HepG2 (cell line): ENCODE measurements around the gene APOBEC3H. TPM values are rescaled to one million over a fixed set of nuclear protein-coding genes. Genes with fewer than 3 reads are reported as not detected.

Experiments used
- ATAC-seq: fragments of 200-7000 bp; cut with Tn5 transposase; 3 replicates; pipeline ENCODE4 v1.9.1; 2020; ENCODE audit warnings: mild to moderate bottlenecking, moderate library complexity
- BruUV-seq: library from RNA; stranded (reverse); fragments of 400-500 nt; replicated peaks from 2 replicates; lab custom pipeline; 2021; lab: Mats Ljungman, UMichigan
- CTCF ChIA-PET: fragments of 300-600 bp; formaldehyde crosslinking; extraction: SDS; loops from one replicate; lab custom pipeline; 2021; ENCODE audit warnings: low total read pairs, inconsistent platforms, low intra/inter-chr PET ratio; lab: Yijun Ruan, JAX
- POLR2A ChIA-PET: fragments of 350-600 bp; sonication (Branson Sonifier 250); formaldehyde crosslinking; loops from one replicate; lab custom pipeline; 2020; ENCODE audit warnings: antibody characterized with exemption, inconsistent platforms; lab: Yijun Ruan, JAX
- DNase-seq: peaks from one replicate; pipeline ENCODE4 v3.0.0-alpha.2; 2015; ENCODE audit warnings: low spot score
- FAIRE-seq: peaks from 3 replicates; lab custom pipeline; 2011; peaks lifted over from hg19 to GRCh38; lab: Jason Lieb, UNC
- H2AFZ ChIP-seq: one replicate; pipeline ENCODE4 v1.6.1; 2011; ENCODE audit warnings: low read length, inconsistent platforms
- H3K27ac ChIP-seq: fragments of 300-600 bp; 3 replicates; pipeline ENCODE4 v1.8.0; 2011; ENCODE audit warnings: mixed run types, mild to moderate bottlenecking, mixed read lengths, low read length, inconsistent platforms; ENCODE audit not compliant: insufficient read depth; ENCODE audit errors: extremely low read length
- H3K27me3 ChIP-seq, 2 experiments: fragments of 200-600 bp in 1 of 2; 2 replicates in 1 of 2; 3 replicates in 1 of 2; pipeline versions ENCODE4 v1.6.0 to v1.8.0; 2011; ENCODE audit warnings: low read length in 2 of 2, mild to moderate bottlenecking in 2 of 2, moderate library complexity in 2 of 2, inconsistent platforms in 1 of 2; ENCODE audit not compliant: insufficient read depth in 2 of 2, control insufficient read depth in 1 of 2
- H3K36me3 ChIP-seq, 2 experiments: fragments of 200-600 bp in 1 of 2; replicated peaks in 1 of 2; 2 replicates in 1 of 2; 3 replicates in 1 of 2; pipeline versions ENCODE4 v1.5.1 to v1.8.0; 2011; ENCODE audit warnings: low read length in 2 of 2, inconsistent platforms in 1 of 2; ENCODE audit not compliant: insufficient read depth in 2 of 2, control insufficient read depth in 1 of 2
- H3K4me1 ChIP-seq: 2 replicates; pipeline ENCODE4 v1.5.1; 2012; ENCODE audit warnings: low read length, inconsistent platforms; ENCODE audit not compliant: insufficient read depth
- H3K4me2 ChIP-seq: 2 replicates; pipeline ENCODE4 v1.6.0; 2011; ENCODE audit warnings: low read depth, low read length, inconsistent platforms
- H3K4me3 ChIP-seq, 3 experiments: fragments of 200-600 bp in 1 of 3; sonication (generic), shearing (Covaris generic) in 1 of 3; replicated peaks in 1 of 3; 2 replicates each; pipeline ENCODE4 v1.5.1; 2011 to 2016; ENCODE audit warnings: low read length in 3 of 3, inconsistent platforms in 2 of 3, low read depth in 2 of 3, mild to moderate bottlenecking in 2 of 3, control low read depth in 1 of 3, mixed read lengths in 1 of 3; ENCODE audit not compliant: insufficient read depth in 1 of 3
- H3K79me2 ChIP-seq: one replicate; pipeline ENCODE4 v1.6.1; 2011; ENCODE audit warnings: low read length, inconsistent platforms; ENCODE audit not compliant: insufficient read depth
- H3K9ac ChIP-seq: 2 replicates; pipeline ENCODE4 v1.6.0; 2011; ENCODE audit warnings: mild to moderate bottlenecking, low read depth, low read length, inconsistent platforms; ENCODE audit not compliant: insufficient read depth
- H3K9me3 ChIP-seq: 2 replicates; pipeline ENCODE4 v1.5.1; 2012; ENCODE audit warnings: mild to moderate bottlenecking, low read length
- H4K20me1 ChIP-seq: 2 replicates; pipeline ENCODE4 v1.6.0; 2011; ENCODE audit warnings: inconsistent platforms, mild to moderate bottlenecking, low read length, moderate library complexity; ENCODE audit not compliant: insufficient read depth
- IKZF4 ChIP-seq: sonication (generic); formaldehyde crosslinking; IDR thresholded peaks from 2 replicates; pipeline ENCODE4 v1.5.1; 2020; ENCODE audit warnings: borderline replicate concordance, mild to moderate bottlenecking, low read depth, missing genetic modification reagents; ENCODE audit errors: not compliant biosample characterization
- NR3C1 ChIP-seq: sonication (generic); formaldehyde crosslinking; IDR thresholded peaks from 2 replicates; pipeline ENCODE4 v1.4.0; 2020; ENCODE audit warnings: missing genetic modification reagents
- ZFP36L1 ChIP-seq: sonication (generic); formaldehyde crosslinking; IDR thresholded peaks from 2 replicates; pipeline ENCODE4 v1.8.0; 2022; ENCODE audit warnings: mild to moderate bottlenecking, missing genetic modification reagents, moderate library complexity
- ZMYM3 ChIP-seq: sonication (generic); formaldehyde crosslinking; IDR thresholded peaks from 2 replicates; pipeline ENCODE4 v1.5.1; 2020; ENCODE audit warnings: mild to moderate bottlenecking, missing genetic modification reagents
- ZNF17 ChIP-seq: sonication (generic); formaldehyde crosslinking; IDR thresholded peaks from 2 replicates; pipeline ENCODE4 v1.5.0; 2020; ENCODE audit warnings: mild to moderate bottlenecking, missing genetic modification reagents
- ZNF629 ChIP-seq: sonication (generic); formaldehyde crosslinking; conservative IDR thresholded peaks from 2 replicates; pipeline ENCODE4 v1.5.0; 2020; ENCODE audit warnings: missing genetic modification reagents
- ZNF768 ChIP-seq: sonication (generic); formaldehyde crosslinking; IDR thresholded peaks from 2 replicates; pipeline ENCODE4 v1.4.0; 2020; ENCODE audit warnings: missing genetic modification reagents
- WGBS: methylation state at CpG from one replicate; pipeline ENCODE4 v1.1.6; 2017; ENCODE audit warnings: low lambda C conversion rate; 5-methylcytosine and 5-hydroxymethylcytosine counted together
- in situ Hi-C: cut with HindIII; loops from 2 replicates; pipeline ENCODE4 v1.10.0; 2017; ENCODE audit warnings: low pct_unique_long_range_greater_than_20kb; ENCODE audit not compliant: extremely low pct_ligation_motif_present
- intact Hi-C: fragments of 100-400 bp; cut with micrococcal nuclease; formaldehyde crosslinking; loops from one replicate; pipeline ENCODE4 v1.10.0; 2022; ENCODE audit not compliant: unreplicated experiment
- polyA plus RNA-seq, 8 experiments: library from polyadenylated mRNA; depleted of rRNA in 3 of 8; stranded (reverse) in 7 of 8; unstranded in 1 of 8; fragments of >200 nt; fragmentation: Illumina TruSeq in 4 of 8; extraction: Trizol in 4 of 8; gene quantifications; 2 replicates each; pipeline versions ENCODE4 v1.2.1 to v1.2.3, GENCODE V29; 2011 to 2016; ENCODE audit warnings: low read depth in 4 of 8, missing spikeins in 1 of 8, mixed read lengths in 1 of 8; ENCODE audit not compliant: insufficient read depth in 1 of 8
- total RNA-seq, 5 experiments: library from RNA; depleted of rRNA; stranded (reverse); fragments of >200 nt; fragmentation: Illumina TruSeq; extraction: Trizol; gene quantifications; 2 replicates each; pipeline ENCODE4 v1.2.3, GENCODE V29; 2016; ENCODE audit warnings: low read depth in 1 of 5
- TF ChIP-seq, protein P1 (sequence below): sonication (generic); formaldehyde crosslinking; IDR thresholded peaks from 2 replicates; pipeline ENCODE4 v1.5.0; 2020; ENCODE audit warnings: mild to moderate bottlenecking, missing genetic modification reagents, borderline replicate concordance

APOBEC3H gene
- total and polyA plus RNA-seq, 2 of the 13 experiments (the other 11 are each of a cell fraction or from before 2014, with no cell fraction given) = 0.18 to 0.31 TPM

DNA sequence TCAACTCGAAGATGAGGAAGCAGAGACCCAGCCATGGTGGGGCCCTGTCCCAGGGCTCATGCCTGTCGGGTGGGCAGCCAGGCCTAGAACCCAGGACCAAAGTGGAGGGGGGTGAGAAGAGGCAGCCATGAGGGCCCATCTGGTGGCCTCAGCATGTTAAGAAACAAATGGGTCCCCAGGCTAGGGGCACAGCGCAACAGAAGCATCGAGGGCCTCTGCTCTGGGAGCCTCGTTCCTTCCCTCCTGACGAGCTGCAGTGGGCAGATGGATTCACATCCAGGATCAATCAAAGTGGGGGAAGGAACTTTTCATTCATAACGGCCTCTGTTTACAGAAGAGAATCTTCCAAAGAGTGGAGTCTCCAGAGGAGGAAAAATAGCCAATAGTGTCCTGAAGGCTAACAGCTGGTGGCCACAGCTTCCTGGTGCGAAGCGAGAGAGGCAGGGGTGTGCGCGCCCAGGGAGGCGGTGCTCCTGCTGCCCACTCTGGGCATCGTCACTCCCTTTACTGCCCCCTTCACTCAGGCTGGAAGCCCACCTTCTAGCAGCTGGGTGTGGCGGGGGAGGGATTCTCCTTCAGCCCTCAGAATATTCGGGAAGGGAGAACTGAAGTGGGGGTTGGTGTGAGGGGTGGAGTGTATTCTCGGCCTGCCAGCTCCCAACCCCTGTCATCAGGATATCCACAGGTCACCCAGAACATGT lies 51.1 kb downstream of the APOBEC3H start (continued):
- no peak for TF ChIP-seq IKZF4 (CRISPR knock-in tag)
- TF ChIP-seq NR3C1 = no peak
- TF ChIP-seq ZNF17 (CRISPR knock-in tag) = no peak
- TF ChIP-seq ZFP36L1 (CRISPR knock-in tag) = no peak

DNA sequence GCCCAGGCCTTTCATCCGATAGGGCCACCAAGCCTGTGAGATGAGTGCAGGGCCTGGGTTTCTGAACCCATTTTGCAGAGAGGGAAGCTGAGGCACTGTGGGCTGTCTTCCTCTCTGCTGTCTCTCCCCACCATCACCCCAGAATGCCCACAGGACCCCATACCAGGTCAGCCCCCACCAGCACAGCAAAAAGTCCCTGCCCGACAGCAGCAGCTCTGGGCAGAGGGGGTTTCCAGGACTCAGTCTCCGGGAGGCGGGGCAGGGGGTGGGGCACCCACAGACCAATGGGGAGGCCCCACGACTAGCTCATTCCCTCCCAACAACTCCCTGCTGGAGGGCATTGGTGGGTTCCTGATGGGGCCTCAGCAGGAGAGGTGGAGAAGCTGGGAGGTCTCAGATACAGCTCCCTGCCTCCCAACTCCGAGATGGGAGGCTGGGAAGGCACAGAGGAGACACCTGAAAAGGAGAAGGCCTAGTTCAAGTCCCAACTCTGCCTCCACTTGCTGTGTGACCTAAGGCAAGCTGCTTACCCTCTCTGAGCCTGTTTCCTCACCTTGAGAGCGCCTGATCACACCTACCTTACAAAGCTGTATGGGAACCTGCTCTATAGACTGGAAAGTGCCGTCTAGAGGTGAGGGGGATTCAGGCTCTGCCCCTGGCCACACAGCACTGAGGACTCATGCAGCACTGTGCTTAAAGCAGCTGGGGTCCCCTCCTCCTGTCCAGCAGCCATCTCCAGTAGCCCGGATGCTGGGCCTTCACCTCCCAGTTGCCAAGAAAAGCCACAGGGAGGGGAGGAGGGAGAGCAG lies 51.9 kb downstream of the APOBEC3H start:
- BruUV-seq = no TSS peak
- Histone ChIP-seq H3K9me3 (no peaks in the 10 kb centered on the region), H3K4me3 (no peak overlapping the region), H3K36me3 (no peaks in the 10 kb centered on the region), H3K4me2 (no peak overlapping the region), H4K20me1 (no peaks in the 10 kb centered on the region), H3K27ac (no peak overlapping the region), H3K79me2 (no peaks in the 10 kb centered on the region), H2AFZ (no peak overlapping the region)
- WGBS = 69% methylated on average over 8 of the region's 9 CpGs
- ATAC-seq (no peak), DNase-seq (no peak)
- POLR2A ChIA-PET = interaction anchor here (1.4 to 1.7 kb wide), 2 partner anchors 18 to 170 kb away, joined by 3 to 10 read pairs; partner anchors contain the start of gene RPL3
- intact Hi-C loops = no loop called here
- TF ChIP-seq ZMYM3 (0 out of 2 replicates have a peak, but pooled peaks have one; percentile 12), ZNF629 (CRISPR knock-in tag) (peak; percentile 52), ZNF768 (CRISPR knock-in tag) (peak; percentile 97)
- TF ChIP-seq, protein P1, sequence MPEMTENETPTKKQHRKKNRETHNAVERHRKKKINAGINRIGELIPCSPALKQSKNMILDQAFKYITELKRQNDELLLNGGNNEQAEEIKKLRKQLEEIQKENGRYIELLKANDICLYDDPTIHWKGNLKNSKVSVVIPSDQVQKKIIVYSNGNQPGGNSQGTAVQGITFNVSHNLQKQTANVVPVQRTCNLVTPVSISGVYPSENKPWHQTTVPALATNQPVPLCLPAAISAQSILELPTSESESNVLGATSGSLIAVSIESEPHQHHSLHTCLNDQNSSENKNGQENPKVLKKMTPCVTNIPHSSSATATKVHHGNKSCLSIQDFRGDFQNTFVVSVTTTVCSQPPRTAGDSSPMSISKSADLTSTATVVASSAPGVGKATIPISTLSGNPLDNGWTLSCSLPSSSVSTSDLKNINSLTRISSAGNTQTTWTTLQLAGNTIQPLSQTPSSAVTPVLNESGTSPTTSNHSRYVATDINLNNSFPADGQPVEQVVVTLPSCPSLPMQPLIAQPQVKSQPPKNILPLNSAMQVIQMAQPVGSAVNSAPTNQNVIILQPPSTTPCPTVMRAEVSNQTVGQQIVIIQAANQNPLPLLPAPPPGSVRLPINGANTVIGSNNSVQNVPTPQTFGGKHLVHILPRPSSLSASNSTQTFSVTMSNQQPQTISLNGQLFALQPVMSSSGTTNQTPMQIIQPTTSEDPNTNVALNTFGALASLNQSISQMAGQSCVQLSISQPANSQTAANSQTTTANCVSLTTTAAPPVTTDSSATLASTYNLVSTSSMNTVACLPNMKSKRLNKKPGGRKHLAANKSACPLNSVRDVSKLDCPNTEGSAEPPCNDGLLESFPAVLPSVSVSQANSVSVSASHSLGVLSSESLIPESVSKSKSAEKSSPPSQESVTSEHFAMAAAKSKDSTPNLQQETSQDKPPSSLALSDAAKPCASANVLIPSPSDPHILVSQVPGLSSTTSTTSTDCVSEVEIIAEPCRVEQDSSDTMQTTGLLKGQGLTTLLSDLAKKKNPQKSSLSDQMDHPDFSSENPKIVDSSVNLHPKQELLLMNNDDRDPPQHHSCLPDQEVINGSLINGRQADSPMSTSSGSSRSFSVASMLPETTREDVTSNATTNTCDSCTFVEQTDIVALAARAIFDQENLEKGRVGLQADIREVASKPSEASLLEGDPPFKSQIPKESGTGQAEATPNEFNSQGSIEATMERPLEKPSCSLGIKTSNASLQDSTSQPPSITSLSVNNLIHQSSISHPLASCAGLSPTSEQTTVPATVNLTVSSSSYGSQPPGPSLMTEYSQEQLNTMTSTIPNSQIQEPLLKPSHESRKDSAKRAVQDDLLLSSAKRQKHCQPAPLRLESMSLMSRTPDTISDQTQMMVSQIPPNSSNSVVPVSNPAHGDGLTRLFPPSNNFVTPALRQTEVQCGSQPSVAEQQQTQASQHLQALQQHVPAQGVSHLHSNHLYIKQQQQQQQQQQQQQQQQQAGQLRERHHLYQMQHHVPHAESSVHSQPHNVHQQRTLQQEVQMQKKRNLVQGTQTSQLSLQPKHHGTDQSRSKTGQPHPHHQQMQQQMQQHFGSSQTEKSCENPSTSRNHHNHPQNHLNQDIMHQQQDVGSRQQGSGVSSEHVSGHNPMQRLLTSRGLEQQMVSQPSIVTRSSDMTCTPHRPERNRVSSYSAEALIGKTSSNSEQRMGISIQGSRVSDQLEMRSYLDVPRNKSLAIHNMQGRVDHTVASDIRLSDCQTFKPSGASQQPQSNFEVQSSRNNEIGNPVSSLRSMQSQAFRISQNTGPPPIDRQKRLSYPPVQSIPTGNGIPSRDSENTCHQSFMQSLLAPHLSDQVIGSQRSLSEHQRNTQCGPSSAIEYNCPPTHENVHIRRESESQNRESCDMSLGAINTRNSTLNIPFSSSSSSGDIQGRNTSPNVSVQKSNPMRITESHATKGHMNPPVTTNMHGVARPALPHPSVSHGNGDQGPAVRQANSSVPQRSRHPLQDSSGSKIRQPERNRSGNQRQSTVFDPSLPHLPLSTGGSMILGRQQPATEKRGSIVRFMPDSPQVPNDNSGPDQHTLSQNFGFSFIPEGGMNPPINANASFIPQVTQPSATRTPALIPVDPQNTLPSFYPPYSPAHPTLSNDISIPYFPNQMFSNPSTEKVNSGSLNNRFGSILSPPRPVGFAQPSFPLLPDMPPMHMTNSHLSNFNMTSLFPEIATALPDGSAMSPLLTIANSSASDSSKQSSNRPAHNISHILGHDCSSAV (CRISPR knock-in tag) = no peak
- TF ChIP-seq, all 625 proteins: peak for 3
- no peak overlapping the region for H3K9ac ChIP-seq
- in situ Hi-C loops = no loop called here
- CTCF ChIA-PET = no interaction called here
- H3K27me3 ChIP-seq = peaks cover under 1 to 20% of the 10 kb centered on the region in 2 experiments
- no peak for FAIRE-seq
- peaks cover 68% of the 10 kb centered on the region for H3K4me1 ChIP-seq
